Naive thymus-derived CD8-positive, alpha-beta T cell (primary cell): Measurements from ENCODE around the gene HS2ST1. TPM values are rescaled to one million over a fixed set of nuclear protein-coding genes. Genes with fewer than 3 reads are reported as not detected.
"Not testable (repeated sequence)": the region's sequence is repeated elsewhere in the genome, so short reads cannot be mapped to it uniquely, and the experiment has no call there.

Experiments used
- ATAC-seq, 2 donors: fragments of 150-1000 bp; cut with Tn5 transposase in 1 of 2; sonication (Bioruptor Pico), chemical (Tn5 transposase) in 1 of 2; 1 replicate in 1 of 2; 2 replicates in 1 of 2; pipeline ENCODE4 v1.10.0; 2021; ENCODE audit warnings: mild to moderate bottlenecking in 2 of 2, moderate library complexity in 2 of 2
- POLR2A ChIA-PET: fragments of 350-600 bp; sonication (Branson Sonifier 250); formaldehyde crosslinking; loops from one replicate; lab custom pipeline; 2021; ENCODE audit warnings: antibody characterized with exemption; lab: Charles Lee
- DNase-seq, 10 donors: peaks; one replicate each; pipeline versions ENCODE4 v3.0.0 to v3.0.0-alpha.2; 2020 to 2022
- H3K27ac Mint-ChIP-seq, 10 donors: one replicate each; pipeline ENCODE4 v1.8.0; 2020 to 2022; ENCODE audit warnings: mild to moderate bottlenecking in 10 of 10, mixed read lengths in 10 of 10, moderate library complexity in 4 of 10, inconsistent platforms in 1 of 10
- H3K27me3 Mint-ChIP-seq, 5 donors: one replicate each; pipeline ENCODE4 v1.8.0; 2021 to 2022; ENCODE audit warnings: mixed read lengths in 5 of 5
- H3K36me3 Mint-ChIP-seq, 3 donors: one replicate each; pipeline ENCODE4 v1.8.0; 2020 to 2022; ENCODE audit warnings: mixed read lengths in 3 of 3, mild to moderate bottlenecking in 2 of 3, inconsistent platforms in 1 of 3
- H3K4me1 Mint-ChIP-seq, 4 donors: one replicate each; pipeline ENCODE4 v1.8.0; 2021 to 2022; ENCODE audit warnings: mixed read lengths in 4 of 4
- H3K4me3 Mint-ChIP-seq, 10 donors: one replicate each; pipeline ENCODE4 v1.8.0; 2020 to 2022; ENCODE audit warnings: mild to moderate bottlenecking in 10 of 10, mixed read lengths in 10 of 10, moderate library complexity in 6 of 10, inconsistent platforms in 1 of 10
- H3K9me3 Mint-ChIP-seq, 9 donors: one replicate each; pipeline ENCODE4 v1.8.0; 2020 to 2022; ENCODE audit warnings: mixed read lengths in 9 of 9, mild to moderate bottlenecking in 3 of 9, inconsistent platforms in 1 of 9, moderate library complexity in 1 of 9
- polyA plus RNA-seq, 3 donors: library from polyadenylated mRNA; unstranded; fragments of 300-500 nt; fragmentation: Illumina TruSeq; gene quantifications; one replicate each; pipeline ENCODE4 v1.2.3, GENCODE V29; 2021
- total RNA-seq, 8 experiments: library from RNA in 2 of 8; stranded (reverse) in 2 of 8; gene quantifications; one replicate each; pipeline ENCODE4 v1.2.3 and lab custom pipeline; 2021 to 2026

HS2ST1 gene
- total RNA-seq (10 to 100 TPM; 13.4 to 14.4 TPM), polyA plus RNA-seq (10 to 100 TPM in 1 of 3 donors, 1 to 10 TPM in 2; 7.1 to 10.6 (median 8.3) TPM), total RNA-seq (lab: John Stamatoyannopoulos, UW) (13.8 to 30.0 (median 24.9) reads per million in 6 experiments)

DNA sequence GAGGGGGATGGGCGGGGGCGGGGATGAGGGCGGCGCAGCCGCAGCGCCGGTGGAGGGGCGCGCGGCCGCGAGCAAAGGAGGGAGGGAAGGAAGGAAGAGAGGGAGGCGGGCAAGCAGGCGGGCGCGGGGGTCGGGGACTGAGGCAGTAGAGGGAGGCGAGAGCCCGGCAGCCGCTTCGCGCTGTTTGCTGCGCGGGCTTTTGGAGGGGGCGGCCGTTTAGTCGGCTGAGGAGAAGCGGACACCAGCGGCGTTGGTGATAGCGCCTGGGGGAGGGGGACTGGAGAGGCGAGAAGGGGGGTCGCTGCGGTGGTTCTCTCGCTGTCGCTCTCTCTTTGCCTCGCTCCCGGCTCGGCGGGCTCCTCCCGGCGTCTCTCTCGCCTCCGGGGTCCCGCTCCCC, at the start of gene HS2ST1:
TSS of gene HS2ST1 (plus strand) at position 35 of the 397 bp plus-strand sequence.
- no peak for DNase-seq
- peak; percentile 62 to 74 for ATAC-seq
- POLR2A ChIA-PET = interaction anchor here (0.6 to 4.0 kb wide), 14 partner anchors 12 to 1976 kb away, joined by 3 to 55 read pairs (median 6); partner anchors contain the start of genes BCL10, GTF2B, LMO4 and ODF2L
- H3K36me3 Mint-ChIP-seq = peaks cover 0 to 21% (median 4%) of the 10 kb centered on the region in 3 donors
- no peak within 1 kb of the TSS for H3K4me3 Mint-ChIP-seq
- H3K27me3 Mint-ChIP-seq = no peaks in the 10 kb centered on the region
- H3K4me1 Mint-ChIP-seq = peaks cover 21 to 51% (median 38%) of the 10 kb centered on the region in 4 donors
- no peaks in the 10 kb centered on the region for H3K9me3 Mint-ChIP-seq
- no peak within 1 kb of the TSS for H3K27ac Mint-ChIP-seq

DNA sequence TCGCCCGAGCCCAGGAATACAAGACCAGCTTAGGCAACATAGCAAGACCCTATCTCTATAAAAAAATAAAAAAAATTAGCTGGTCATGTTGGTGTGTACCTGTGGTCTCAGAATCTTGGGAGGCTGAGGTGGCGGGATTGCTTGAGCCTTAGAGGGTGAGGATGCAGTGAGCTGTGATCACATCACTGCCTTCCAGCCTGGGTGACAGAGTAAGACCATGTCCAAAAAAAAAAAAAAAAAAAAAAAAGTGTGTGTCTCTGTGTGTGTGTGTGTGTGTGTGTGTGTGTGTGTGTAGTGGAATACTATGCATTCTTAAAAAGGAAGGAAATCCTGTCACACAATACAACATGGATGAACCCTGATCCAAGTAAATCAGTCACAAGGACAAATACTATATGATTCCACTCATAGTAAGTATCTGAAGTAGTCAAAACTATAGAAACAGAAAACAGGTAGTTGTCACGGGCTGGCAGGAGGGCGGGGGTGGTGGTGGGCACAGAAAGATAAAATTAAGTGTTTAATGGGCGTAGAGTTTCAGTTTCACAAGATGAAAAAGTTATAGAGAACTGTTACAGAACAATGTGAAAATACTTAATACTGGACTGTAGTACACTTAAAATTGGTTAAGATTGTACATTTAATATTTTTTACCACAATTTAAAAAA, 48.3 kb upstream of the HS2ST1 start:
- ATAC-seq (no peak), DNase-seq (no peak)
- POLR2A ChIA-PET = no interaction called here
- H3K27me3 Mint-ChIP-seq = no peaks in the 10 kb centered on the region
- peak overlapping the region in 1 of 10 donors; percentile 17 for H3K4me3 Mint-ChIP-seq
- H3K27ac Mint-ChIP-seq = peak overlapping the region; percentile 3 to 86 (median 54)
- H3K4me1 Mint-ChIP-seq = peaks cover 5 to 37% (median 15%) of the 10 kb centered on the region in 4 donors
- no peaks in the 10 kb centered on the region for H3K9me3 Mint-ChIP-seq
- peaks cover 0 to 57% (median 9%) of the 10 kb centered on the region in 3 donors for H3K36me3 Mint-ChIP-seq

DNA sequence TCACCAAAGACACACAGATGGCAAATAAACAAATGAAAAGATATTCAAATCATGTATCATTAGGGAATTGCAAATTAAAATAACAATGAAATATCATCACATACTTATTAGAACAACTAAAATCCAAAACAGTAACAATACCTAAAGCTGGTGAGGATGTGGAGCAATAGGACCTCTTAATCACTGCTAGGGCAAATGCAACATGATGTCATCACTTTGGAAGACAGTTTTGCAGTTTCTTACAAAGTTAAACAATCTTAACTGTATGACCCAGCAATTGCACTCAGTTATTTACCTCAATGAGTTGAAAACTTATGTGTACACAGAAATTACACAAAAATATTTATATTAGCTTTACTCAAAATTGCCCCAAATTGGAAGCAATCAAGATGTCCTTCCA, 47.8 kb upstream of the HS2ST1 start:
- H3K36me3 Mint-ChIP-seq = peaks cover 0 to 52% (median 9%) of the 10 kb centered on the region in 3 donors
- no peak overlapping the region for H3K4me3 Mint-ChIP-seq
- POLR2A ChIA-PET = interaction anchor here (0.6 kb wide), 1 partner anchor 23 kb away, joined by 3 read pairs; no protein-coding TSS in a partner anchor
- no peaks in the 10 kb centered on the region for H3K27me3 Mint-ChIP-seq
- H3K9me3 Mint-ChIP-seq = no peaks in the 10 kb centered on the region
- ATAC-seq = no peak
- H3K27ac Mint-ChIP-seq = peak overlapping the region in 8 of 10 donors; percentile 37 to 86 (median 62)
- DNase-seq = no peak
- H3K4me1 Mint-ChIP-seq = peaks cover 5 to 33% (median 13%) of the 10 kb centered on the region in 4 donors

DNA sequence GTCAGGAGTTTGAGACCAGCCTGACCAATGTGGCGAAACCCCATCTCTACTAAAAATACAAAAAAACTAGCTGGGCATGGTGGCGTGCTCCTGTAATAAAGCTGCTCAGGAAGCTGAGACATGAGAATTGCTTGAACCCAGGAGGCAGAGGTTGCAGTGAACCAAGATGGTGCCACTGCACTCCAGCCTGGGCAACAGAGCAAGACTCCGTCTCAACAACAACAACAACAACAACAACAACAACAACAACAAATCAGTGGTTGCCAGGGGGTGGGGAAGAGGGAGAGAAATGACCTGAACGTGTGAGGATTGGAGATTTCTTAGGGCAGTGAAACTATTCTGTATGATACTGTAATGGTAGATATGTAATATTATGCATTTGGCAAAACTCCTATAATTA, 47.2 kb upstream of the HS2ST1 start:
- H3K4me3 Mint-ChIP-seq, DNase-seq, H3K9me3 Mint-ChIP-seq, ATAC-seq, H3K27me3 Mint-ChIP-seq: not testable (repeated sequence)
- H3K36me3 Mint-ChIP-seq = peaks cover 0 to 49% (median 11%) of the 10 kb centered on the region in 3 donors
- peaks cover 5 to 33% (median 13%) of the 10 kb centered on the region in 4 donors for H3K4me1 Mint-ChIP-seq
- POLR2A ChIA-PET = interaction anchor here (0.6 kb wide), 1 partner anchor 22 kb away, joined by 3 read pairs; no protein-coding TSS in a partner anchor
- H3K27ac Mint-ChIP-seq = peak overlapping the region in 1 of 10 donors; percentile 81

DNA sequence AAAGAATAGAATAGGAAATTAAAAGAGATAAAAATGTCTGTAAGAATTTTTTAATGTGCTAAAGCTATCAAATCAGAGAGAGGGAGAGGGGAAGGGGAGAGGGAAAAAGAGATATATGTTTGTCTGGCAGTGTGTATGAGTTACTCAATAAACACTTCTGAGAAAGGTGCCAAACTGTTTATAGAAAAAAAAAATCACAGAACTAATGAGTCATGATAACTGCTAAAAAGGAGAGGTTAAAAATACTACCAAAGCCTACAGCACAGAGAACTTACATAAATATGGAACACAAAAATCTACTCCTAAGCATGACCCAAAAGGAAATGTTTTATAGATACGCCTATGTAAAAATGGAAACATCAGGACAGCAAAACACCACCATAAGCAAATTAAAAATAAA, 46.0 kb upstream of the HS2ST1 start:
- no peak overlapping the region for H3K4me3 Mint-ChIP-seq
- no peaks in the 10 kb centered on the region for H3K9me3 Mint-ChIP-seq
- DNase-seq = no peak
- POLR2A ChIA-PET = no interaction called here
- H3K4me1 Mint-ChIP-seq = peaks cover 5 to 33% (median 13%) of the 10 kb centered on the region in 4 donors
- ATAC-seq = no peak
- H3K36me3 Mint-ChIP-seq = peaks cover 0 to 47% (median 9%) of the 10 kb centered on the region in 3 donors
- peak overlapping the region in 6 of 10 donors; percentile 0 to 68 (median 42) for H3K27ac Mint-ChIP-seq
- H3K27me3 Mint-ChIP-seq = no peaks in the 10 kb centered on the region

DNA sequence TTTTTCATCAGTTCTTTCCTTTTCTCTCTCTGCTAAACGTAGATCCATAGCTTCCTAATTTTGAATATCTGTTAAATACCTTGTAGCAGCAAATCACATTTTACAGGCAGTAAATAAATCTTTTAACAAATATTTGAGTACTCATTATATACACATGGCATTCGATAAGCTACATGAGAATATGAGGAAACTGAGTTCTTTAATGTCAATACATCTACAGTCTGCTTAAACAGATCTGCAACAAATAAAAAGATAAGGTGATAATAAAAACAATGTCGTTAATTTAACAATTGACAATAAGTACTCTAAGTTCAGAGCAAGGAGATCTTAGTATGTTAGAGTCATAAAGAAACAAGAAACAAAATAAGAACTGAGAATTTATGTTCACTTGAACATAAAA, 43.4 kb upstream of the HS2ST1 start:
- Mint-ChIP-seq H3K9me3 (no peaks in the 10 kb centered on the region), H3K27me3 (no peaks in the 10 kb centered on the region), H3K4me3 (no peak overlapping the region), H3K36me3 (peaks cover 0 to 50% (median 16%) of the 10 kb centered on the region in 3 donors), H3K4me1 (peaks cover 8 to 24% (median 16%) of the 10 kb centered on the region in 4 donors), H3K27ac (no peak overlapping the region)
- POLR2A ChIA-PET = no interaction called here
- ATAC-seq = no peak
- no peak for DNase-seq

DNA sequence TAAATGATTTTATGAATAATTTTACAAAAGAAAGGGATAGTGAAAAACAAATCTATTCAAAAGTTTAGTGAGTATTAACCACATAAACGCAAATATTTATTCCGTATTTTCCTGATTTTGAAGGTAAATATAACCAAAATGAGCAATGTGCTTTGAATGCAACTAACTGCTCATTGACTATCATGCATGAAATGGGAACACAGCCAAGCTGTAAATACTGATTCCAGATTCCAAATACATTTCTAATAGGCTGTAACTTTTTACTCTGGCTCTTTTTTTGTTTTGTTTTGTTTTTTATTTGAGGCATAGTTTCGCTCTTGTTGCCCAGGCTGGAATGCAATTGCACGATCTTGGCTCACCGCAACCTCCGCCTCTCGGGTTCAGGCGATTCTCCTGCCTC, 42.3 kb upstream of the HS2ST1 start:
- Mint-ChIP-seq H3K36me3 (peaks cover 0 to 52% (median 13%) of the 10 kb centered on the region in 3 donors), H3K9me3 (no peaks in the 10 kb centered on the region), H3K27me3 (no peaks in the 10 kb centered on the region), H3K4me1 (peaks cover 8 to 24% (median 14%) of the 10 kb centered on the region in 4 donors), H3K27ac (no peak overlapping the region), H3K4me3 (no peak overlapping the region)
- ATAC-seq = no peak
- POLR2A ChIA-PET = no interaction called here
- DNase-seq = no peak

DNA sequence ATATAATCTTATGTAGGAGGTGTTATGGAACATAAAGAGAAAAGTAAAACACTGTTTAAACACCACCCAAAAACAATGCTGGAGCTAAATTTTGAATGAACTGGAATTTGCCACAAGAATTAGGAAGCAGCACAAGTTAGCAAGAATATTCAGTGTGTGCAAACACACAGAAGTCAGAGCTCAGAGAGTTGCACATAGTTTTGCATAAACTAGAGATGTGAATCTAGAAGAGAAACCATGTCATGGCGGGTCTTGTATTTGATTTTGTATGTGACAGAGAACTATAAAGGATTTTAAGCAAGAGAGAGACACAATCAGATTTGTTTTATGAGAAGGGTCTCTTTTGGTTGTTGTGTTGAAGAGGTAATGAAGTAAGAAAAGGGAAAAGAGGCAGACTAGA, 38.7 kb upstream of the HS2ST1 start:
- peaks cover 0 to 12% (median 7%) of the 10 kb centered on the region in 4 donors for H3K4me1 Mint-ChIP-seq
- no peak for ATAC-seq
- no peaks in the 10 kb centered on the region for H3K9me3 Mint-ChIP-seq
- no peak overlapping the region for H3K4me3 Mint-ChIP-seq
- no peaks in the 10 kb centered on the region for H3K27me3 Mint-ChIP-seq
- DNase-seq = no peak
- peak overlapping the region in 4 of 10 donors; percentile 0 to 44 (median 15) for H3K27ac Mint-ChIP-seq
- H3K36me3 Mint-ChIP-seq = peaks cover 0 to 66% (median 11%) of the 10 kb centered on the region in 3 donors
- POLR2A ChIA-PET = no interaction called here

DNA sequence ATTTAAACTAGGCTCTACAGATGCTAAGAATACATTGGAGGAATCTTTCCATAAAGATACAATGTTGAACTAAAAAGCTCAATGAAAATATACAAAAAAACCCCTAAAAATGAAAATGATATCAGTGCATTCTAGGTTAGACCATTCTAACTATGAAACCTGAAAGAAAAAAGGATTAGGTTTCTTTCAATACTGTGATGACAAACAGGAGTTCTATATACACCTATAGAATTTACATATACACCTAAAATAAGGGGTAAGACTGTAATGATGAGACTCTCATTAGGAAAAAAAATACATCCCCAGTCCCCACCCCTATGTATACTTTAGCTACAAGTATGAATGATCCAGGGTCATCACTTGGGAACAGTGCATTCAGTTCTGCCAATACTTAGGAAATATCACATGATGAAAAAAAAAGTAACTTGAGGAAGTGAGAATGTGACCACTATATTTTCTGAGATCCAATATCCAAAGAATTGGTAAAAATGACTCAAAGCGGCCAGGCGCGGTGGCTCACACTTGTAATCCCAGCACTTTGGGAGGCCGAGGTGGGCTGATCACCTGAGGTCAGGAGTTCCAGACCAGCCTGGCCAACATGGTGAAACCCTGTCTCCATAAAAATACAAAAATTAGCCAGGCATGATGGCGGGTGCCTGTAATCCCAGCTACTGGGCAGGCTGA, 26.8 kb upstream of the HS2ST1 start:
- Mint-ChIP-seq H3K9me3 (no peaks in the 10 kb centered on the region), H3K27ac (peak overlapping the region in 4 of 10 donors; percentile 29 to 72 (median 53)), H3K27me3 (no peaks in the 10 kb centered on the region), H3K4me1 (peaks cover 8 to 41% (median 30%) of the 10 kb centered on the region in 4 donors), H3K4me3 (no peak overlapping the region), H3K36me3 (peaks cover 0 to 34% (median 2%) of the 10 kb centered on the region in 3 donors)
- DNase-seq (no peak), ATAC-seq (no peak)
- POLR2A ChIA-PET = no interaction called here

DNA sequence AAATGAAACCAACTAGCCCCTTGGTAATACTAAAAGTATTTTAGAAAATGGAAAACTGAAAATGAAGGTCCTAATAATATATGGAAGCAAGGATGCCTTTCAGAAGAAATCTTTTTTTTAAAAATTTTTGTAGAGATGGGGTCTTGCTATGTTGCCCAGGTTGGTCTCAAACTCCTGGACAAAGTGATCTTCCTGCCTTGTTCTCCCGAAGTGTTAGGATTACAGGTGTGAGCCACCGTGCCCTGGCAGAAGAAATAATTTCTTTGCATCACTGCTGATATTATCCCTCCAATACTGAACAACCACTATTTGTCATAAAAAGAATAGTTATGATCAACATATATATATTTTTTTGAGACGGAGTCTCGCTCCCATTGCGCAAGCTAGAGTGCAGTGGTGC, 26.1 kb upstream of the HS2ST1 start:
- H3K4me1 Mint-ChIP-seq = peaks cover 6 to 38% (median 30%) of the 10 kb centered on the region in 4 donors
- H3K27me3 Mint-ChIP-seq = no peaks in the 10 kb centered on the region
- H3K27ac Mint-ChIP-seq = peak overlapping the region in 2 of 10 donors; percentile 32 to 39
- POLR2A ChIA-PET = no interaction called here
- no peak for DNase-seq
- ATAC-seq = no peak
- H3K36me3 Mint-ChIP-seq = peaks cover 0 to 34% (median 2%) of the 10 kb centered on the region in 3 donors
- no peaks in the 10 kb centered on the region for H3K9me3 Mint-ChIP-seq
- H3K4me3 Mint-ChIP-seq = no peak overlapping the region

DNA sequence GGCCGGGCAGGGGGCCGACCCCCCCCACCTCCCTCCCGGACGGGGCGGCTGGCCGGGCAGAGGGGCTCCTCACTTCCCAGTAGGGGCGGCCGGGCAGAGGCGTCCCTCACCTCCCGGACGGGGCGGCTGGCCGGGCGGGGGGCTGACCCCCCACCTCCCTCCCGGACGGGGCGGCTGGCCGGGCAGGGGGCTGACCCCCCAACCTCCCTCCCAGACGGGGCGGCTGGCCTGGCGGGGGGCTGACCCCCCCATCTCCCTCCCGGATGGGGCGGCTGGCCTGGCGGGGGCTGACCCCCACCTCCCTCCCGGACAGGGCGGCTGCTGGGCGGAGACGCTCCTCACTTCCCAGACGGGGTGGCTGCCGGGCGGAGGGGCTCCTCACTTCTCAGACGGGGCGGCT, 15.0 kb upstream of the HS2ST1 start:
- DNase-seq, POLR2A ChIA-PET, H3K9me3 Mint-ChIP-seq, H3K27ac Mint-ChIP-seq, H3K27me3 Mint-ChIP-seq, ATAC-seq, H3K4me3 Mint-ChIP-seq: not testable (repeated sequence)
- Mint-ChIP-seq H3K4me1 (peaks cover 11 to 31% (median 29%) of the 10 kb centered on the region in 4 donors), H3K36me3 (peaks cover 0 to 64% (median 19%) of the 10 kb centered on the region in 3 donors)

DNA sequence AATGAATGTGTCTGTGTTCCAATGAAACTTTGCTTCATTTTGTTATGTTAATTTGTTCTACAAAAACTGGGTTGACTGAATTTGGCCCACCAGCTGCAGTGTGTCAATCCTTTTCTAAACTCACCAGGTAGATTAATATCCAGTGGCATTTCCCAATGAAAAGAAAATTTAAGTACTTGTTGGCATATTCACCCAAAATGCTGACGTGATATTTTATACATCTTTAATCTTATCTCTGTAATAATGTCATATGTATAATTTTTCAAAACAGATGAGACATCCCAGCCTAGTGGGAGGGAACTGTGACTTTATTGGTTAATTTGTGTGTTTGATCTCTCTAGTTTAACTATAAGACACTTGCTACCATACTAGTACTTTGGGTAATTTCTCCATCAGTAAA, 8.6 kb upstream of the HS2ST1 start:
- Mint-ChIP-seq H3K36me3 (peaks cover 0 to 46% (median 15%) of the 10 kb centered on the region in 3 donors), H3K9me3 (no peaks in the 10 kb centered on the region), H3K27me3 (no peaks in the 10 kb centered on the region), H3K4me1 (peaks cover 26 to 50% (median 40%) of the 10 kb centered on the region in 4 donors), H3K4me3 (no peak overlapping the region), H3K27ac (no peak overlapping the region)
- no peak for ATAC-seq
- POLR2A ChIA-PET = no interaction called here
- no peak for DNase-seq
